SK-MEL-5 (cell line): Measurements from ENCODE around the gene TRIM13. TPM values are rescaled to one million over a fixed set of nuclear protein-coding genes. Genes with fewer than 3 reads are reported as not detected.

Source experiments
- DNase-seq: peaks from one replicate; pipeline ENCODE4 v3.0.0-alpha.2; 2016; ENCODE audit warnings: low read depth, low spot score
- in situ Hi-C: cut with HindIII; loops from 2 replicates; pipeline ENCODE4 v1.10.0; 2016; ENCODE audit warnings: low sequenced_read_pairs, high pct_unique_total_duplicates, low pct_unique_long_range_greater_than_20kb
- total RNA-seq: library from RNA; depleted of rRNA; stranded (reverse); fragments of >200 nt; shearing (Covaris generic); gene quantifications from 2 replicates; pipeline ENCODE4 v1.2.3, GENCODE V29; 2014

TRIM13 gene
- total RNA-seq, 1 experiment from 2014 or later: 38.5 TPM

DNA sequence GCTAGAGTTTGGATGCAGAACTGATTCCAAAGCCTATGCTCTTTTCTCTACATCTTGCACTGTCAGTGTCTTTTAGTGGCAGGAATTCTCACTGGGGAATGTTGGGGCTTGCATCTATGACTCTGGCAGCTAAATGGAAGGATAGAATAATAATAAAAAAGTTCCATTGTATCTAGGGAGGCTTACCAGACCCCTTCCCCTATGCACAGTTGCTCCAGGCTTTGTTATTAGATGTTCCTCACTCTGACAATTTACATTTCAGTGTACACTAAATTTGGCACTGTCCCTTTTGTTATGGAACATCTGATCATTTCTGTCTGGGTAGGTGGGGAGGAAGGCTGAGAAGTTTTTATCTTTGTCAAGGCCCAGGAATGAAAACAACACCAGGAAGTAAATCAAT lies 3.7 kb upstream of the TRIM13 start:
- no peak for DNase-seq
- in situ Hi-C loops: no loop called here

DNA sequence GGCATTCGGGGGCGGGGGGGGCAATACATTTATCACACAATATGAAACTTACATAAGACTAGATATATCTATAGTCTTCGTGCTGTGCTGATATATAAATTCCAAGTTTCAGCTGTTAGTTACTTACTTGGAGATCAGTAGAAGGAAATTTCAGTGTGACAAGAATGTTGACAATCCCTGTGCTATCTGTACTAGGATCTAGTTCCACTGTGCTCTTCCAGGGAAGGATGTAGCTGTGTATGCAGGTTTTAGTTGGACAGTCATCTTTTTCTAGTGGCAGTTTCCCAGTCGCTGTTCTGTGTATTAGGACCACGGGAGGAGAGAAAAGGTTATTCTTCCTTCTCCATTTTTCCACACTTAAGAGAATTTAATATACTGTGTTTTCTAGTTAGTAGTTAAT lies 3.2 kb upstream of the TRIM13 start:
- no peak for DNase-seq
- in situ Hi-C loops: no loop called here

DNA sequence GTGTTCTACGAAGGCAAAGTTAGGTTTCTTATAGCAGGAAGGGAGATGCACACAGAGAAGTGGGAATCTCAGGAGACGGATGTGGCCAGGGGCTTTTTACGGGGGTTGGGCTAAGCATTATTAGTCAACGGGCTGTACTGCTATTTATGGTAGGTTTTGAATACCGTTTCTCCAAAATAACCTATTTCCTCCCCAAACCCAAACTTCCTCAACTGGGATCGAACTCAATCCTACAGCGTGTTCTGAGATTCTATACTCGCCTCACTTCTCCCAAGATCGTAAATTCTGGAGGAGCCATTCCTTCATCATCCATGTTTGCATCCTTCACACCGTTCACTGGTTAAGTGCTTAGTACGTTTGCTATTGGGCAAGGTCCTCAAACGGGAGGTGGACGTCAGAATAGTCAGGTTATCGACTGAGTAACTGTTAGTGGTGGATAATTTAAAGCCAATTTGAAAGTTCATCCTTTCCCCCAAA lies 1.2 kb upstream of the TRIM13 start:
- no peak for DNase-seq
- in situ Hi-C loops: no loop called here

DNA sequence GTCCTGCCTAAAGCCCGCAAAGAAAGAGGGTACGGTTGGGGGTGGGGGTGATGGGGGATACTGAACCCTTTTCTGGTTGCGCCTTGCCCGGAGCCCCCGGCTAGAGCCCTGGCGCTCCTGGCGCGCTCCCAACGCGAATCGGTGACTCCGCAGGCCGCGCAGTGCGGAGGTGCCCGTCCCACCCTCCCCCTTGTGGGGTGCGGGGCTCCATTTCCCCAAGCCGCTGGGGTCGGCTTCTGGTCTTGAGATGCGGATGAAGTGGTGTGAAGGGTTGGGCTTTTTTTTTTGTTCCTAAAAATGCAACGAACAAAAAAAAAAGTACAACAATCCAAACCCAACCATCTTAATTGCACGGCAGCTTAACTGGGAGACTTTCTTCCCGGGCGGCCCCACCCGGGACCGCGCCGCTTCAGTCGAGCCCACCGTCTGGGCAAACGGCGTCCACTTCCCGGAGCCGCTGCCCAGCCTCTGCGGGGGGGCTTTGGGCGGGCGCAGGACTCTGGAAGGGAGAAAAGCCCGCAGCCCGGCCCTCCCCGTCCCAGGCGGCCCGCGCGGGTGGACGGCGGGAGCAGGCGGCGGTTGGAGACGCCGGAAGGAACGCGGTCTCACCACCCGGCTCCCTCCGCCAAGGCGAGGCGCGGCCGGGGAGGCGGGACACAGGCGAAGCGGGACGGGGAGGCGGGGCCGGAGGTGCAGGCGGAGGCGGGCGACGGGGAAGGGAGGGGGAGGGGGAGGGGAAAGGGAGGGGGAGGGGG lies 504 bp upstream of the TRIM13 start:
- in situ Hi-C loops: no loop called here
- peak; percentile 88 for DNase-seq

DNA sequence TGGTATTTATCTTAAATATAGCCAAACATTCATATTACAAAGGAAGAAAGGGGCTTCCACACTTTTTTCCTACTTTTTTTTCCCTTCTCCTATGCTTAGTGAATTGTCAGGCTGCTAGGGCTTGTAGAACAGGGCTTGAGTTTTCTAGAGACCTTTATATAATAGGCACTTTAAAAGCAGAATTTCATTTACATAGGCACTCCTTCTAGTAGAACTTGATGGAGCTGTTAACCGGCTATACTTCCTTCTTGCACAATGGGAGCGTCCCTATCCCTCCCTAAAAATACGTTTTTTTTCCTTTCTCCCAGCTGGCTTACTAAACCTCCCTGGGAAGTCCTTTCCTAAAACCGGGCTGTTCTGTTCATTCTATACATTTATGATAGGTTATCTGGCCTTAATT lies 1.1 kb downstream of the TRIM13 start:
- in situ Hi-C loops: no loop called here

DNA sequence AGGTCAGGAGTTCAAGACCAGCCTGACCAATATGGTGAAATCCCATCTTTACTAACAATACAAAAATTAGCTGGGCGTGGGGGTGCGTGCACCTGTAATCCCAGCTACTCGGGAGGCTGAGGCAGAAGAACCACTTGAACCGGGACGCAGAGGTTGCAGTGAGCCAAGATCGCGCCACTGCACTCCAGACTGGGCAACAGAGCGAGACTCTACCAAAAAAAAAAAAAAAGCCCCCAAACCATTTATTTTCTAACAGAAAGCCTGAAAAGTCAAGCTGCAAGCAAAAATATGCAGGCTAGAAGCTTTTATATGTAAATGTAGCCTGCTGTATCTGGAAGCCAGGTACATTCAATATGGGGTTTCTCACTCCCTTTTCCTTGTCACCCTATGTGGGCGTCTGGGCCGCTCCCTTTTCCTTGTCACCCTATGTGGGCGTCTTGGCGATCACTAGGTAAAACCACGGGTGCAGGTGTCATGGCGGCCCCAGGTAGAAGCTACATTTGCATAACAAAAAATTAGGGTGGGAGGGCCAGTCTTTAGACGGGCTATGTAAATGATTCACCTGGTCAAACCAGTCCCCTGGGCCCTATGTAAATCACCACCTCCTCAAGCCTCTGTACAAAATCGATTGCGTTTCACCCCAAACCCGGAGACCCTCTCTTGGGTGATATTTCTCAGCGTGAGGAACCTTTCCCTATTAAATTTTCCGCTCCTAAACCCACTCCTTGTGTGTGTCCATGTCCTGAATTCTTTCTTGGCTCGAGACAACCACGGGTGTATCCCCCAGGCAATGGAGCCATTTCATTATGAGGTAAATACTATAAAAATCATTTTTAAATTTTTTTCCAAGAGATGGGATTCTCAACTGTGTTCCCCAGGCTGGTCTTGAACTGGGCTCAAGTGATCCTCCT lies 2.1 kb downstream of the TRIM13 start:
- in situ Hi-C loops: no loop called here
- no peak for DNase-seq

More for the DNA sequence above, 1.1 kb downstream of the TRIM13 start:
- DNase-seq: no peak

DNA sequence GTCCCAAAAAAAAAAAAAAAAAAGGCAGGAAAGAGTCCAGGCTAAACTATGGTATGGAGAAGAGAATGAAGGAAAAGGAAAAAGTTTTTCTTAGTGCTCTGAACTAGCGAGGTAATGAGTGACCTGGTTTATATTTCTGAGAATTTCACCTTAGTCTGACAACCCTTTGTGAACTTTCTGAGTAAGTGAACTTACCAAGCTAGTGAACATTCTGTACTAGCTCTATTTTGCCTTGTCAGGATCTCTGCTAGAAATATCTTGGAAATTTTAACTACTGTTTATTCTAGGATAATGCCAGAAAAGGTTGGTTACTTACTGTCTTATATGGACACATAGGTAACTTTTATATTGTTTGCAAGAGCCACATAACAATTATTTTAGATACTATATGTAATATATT lies 4.4 kb downstream of the TRIM13 start:
- no peak for DNase-seq
- in situ Hi-C loops: no loop called here

DNA sequence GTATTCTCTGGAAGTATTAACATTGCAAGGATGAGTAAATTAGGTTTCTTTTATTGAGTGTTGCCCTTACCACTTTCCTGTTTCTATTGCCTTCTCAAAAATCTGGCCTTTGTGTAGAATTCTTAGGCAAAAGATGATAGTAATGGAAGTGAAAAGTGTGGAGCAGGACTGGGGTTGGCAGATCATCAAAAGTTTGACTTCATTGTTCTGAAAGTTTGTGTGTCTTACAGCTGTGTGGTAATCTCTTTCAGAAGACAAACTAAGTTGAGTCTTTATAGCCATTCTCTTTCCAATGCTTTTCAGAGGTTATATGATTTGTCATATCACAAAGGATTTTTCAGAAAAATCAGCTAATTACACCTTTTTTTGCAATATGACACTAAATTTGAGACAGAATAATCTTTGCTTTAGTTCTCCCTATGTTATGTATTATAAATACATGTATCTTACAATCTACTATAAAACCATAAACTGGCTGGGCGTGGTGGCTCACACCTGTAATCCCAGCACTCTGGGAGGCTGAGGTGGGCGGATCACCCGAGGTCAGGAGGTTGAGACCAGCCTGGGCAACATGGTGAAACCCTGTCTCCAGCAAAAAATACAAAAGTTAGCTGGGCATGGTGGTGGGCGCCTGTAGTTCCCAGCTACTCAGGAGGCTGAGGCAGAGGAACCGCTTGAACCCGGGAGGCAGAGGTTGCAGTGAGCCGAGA lies 9.7 kb downstream of the TRIM13 start:
- in situ Hi-C loops: no loop called here

DNA sequence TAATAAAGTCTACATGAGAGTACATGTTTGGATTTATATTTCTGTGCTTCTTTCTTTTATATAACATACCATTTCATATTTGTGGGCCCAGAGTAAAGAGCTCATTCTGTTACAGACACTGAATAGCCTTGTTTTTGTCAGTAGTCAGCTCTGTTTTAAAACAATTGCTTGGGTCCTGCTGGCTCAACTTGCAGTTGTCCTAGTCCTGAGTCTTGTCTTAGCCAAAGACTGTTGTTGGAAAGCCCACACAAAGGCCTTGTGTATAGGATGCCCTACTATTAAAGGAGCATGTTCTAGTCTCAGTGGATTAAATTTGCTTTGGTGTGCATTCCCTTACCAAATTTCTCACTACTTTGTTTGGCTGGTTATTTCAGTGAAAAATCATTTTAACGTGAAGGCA lies 14.6 kb downstream of the TRIM13 start:
- in situ Hi-C loops: no loop called here
- DNase-seq: peak; percentile 11

More for the DNA sequence above, 9.7 kb downstream of the TRIM13 start:
- DNase-seq: no peak

DNA sequence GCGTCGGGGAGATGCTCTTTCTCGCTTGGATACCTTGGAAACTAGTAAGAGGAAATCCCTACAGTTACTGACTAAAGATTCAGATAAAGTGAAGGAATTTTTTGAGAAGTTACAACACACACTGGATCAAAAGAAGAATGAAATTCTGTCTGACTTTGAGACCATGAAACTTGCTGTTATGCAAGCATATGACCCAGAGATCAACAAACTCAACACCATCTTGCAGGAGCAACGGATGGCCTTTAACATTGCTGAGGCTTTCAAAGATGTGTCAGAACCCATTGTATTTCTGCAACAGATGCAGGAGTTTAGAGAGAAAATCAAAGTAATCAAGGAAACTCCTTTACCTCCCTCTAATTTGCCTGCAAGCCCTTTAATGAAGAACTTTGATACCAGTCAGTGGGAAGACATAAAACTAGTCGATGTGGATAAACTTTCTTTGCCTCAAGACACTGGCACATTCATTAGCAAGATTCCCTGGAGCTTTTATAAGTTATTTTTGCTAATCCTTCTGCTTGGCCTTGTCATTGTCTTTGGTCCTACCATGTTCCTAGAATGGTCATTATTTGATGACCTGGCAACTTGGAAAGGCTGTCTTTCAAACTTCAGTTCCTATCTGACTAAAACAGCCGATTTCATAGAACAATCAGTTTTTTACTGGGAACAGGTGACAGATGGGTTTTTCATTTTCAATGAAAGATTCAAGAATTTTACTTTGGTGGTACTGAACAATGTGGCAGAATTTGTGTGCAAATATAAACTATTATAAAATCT lies 15.7 kb downstream of the TRIM13 start:
- DNase-seq: no peak
- in situ Hi-C loops: no loop called here

DNA sequence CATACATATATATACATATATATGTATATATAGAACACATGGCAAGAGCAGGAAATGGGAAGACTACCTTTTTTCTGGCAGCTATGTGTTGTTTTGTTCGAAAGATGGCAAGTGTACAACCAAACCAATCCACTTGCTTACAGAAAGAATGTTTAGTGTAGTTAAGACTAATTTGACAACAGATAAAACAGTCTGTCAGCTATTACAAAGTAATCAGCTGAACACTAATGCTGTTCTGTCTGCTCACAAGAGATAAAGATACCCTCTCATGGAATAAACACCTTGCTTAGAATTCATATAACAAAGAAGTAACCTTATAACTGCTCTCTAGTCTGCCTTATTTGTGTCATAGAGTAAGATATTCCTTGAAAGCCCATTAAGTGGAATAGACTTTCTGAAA lies 17.5 kb downstream of the TRIM13 start:
- in situ Hi-C loops: no loop called here

DNA sequence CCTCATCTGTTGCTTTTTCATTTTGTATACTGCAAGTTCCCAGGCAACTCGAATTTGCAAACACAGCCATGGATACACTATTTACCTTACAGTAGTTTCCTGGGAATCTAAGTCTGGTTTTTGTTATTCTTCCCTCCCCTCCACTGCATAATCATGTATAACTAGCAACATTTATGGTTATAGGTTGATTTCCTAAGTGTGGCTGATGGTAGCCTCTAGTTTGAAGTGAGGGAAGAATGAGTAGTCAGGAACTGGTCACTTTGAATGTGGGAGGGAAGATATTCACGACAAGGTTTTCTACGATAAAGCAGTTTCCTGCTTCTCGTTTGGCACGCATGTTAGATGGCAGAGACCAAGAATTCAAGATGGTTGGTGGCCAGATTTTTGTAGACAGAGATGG lies 18.4 kb downstream of the TRIM13 start, which contains the start of gene KCNRG:
KCNRG (plus strand) TSS at position 187 of the 400 bp plus-strand sequence; CDS start at position 237, 50 bp downstream.
- no peak for DNase-seq
- in situ Hi-C loops: no loop called here

More for the DNA sequence above, 17.5 kb downstream of the TRIM13 start:
- no peak for DNase-seq

DNA sequence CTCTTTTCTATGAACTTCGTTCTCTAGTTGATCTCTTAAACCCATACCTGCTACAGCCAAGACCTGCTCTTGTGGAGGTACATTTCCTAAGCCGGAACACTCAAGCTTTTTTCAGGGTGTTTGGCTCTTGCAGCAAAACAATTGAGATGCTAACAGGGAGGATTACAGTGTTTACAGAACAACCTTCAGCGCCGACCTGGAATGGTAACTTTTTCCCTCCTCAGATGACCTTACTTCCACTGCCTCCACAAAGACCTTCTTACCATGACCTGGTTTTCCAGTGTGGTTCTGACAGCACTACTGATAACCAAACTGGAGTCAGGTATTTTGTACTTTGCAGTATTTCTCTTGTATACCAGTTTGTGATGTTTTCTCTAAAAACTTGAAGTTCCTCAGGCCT lies 18.9 kb downstream of the TRIM13 start:
- in situ Hi-C loops: no loop called here
- DNase-seq: no peak

DNA sequence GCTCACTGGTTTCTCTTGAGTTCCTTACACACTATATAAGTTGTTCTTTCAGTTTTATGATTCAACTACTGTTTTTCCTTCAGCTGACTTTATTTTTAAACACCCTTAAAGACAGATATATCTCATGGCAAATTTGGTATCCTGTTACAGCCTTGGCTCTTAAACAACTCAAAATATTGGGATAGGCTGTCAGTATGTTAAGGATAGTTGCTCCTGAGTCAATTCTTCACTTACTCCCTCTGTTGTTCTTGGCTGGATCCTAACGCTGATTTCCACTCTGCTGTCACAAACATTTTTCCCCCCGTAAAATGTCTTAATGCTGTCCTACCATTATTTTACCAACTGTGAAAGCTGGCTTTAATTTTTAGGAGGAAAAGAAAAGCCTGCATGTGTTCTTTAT lies 19.6 kb downstream of the TRIM13 start:
- in situ Hi-C loops: no loop called here
- no peak for DNase-seq

DNA sequence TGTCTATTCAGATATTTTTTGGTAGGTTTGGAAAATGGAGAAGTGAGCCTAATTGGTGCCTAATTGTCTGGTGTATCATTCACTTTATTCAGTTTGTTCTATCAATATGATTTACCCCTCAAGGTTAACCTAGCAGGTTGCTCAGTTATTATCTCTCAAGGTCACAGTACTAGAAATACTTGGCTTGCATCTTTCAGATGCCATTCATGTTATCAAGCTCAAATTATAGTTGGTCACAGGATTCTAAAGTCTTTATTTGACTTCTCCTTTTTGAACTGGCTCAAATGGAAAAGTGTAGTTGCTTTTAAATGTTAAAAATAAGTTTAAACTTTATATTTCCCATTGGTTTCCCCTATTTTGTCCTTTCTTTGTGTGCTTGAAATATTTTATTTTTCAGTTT lies 21.0 kb downstream of the TRIM13 start:
- no peak for DNase-seq
- in situ Hi-C loops: no loop called here

DNA sequence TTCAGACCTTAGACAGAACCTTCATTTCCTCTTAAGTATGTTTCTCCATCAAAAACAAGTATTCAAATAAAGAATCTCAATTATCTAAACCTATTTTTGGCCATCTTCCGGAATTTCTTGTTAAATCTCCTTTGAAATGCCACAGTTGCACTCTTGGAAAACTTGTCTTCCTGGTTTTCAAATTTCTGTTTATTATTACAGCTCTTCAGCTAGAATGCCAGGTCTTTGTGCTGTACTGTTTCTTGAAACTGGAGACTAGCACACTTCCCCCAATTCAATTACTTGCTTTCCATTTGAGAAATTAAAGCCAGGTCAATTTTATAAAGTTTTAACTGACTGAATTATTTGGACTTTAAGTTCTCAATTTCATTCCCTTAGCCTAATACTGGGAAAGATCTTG lies 28.6 kb downstream of the TRIM13 start:
- no peak for DNase-seq
- in situ Hi-C loops: no loop called here

DNA sequence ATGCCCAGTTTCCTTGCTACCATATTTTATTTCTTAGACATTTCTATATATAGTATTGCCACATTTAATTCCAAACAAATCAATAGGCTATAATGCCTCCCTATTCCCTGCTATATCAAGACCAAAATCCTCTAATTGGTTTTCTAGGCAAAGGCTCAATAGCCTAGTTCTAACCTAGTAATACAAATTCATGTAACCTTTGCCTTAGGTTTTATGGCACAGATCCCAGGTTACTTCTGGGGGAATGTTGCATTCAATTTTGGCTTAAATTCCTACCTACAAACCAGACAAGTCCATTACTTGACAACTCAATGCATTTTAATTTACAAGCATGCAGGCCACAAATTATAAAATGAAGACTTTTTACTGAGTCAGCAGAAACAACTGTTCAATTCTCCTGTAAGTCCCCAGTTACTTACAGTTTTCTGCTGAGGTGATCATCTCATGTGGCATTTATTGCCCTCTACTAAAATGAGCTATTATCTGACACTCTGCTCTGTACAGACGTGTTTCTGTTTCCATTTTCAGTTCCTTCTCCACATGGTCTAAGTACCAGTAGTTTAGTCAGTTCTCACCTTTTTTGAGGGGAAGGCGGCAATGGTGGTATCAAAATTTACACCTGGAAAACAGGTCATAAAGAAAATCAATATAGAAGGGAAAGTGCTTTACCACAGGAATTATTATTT lies 30.1 kb downstream of the TRIM13 start:
- DNase-seq: no peak
- in situ Hi-C loops: no loop called here
